ENCODE results near the gene CTSC.

DNA sequence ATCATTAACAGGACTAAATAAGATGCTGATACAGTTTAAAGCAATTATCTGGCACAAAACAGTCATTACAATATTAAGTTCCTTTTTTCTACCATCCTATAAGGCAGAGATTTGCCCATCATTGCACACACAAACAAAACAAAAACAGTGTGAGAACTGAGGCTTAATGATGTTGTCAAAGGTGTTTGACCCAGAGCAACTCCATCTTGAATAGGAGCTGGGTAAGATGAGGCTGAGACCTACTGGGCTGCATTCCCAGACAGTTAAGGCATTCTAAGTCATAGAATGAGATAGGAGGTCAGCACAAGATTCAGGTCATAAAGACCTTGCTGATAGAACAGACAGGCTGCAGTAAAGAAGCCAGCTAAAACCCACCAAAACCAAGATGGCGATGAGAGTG is 33.2 kb downstream of the CTSC start:
- TF ChIP-seq EP300 (IDR thresholded peaks at IDR 0.05) (no peak), POLR2A (IDR thresholded peaks at IDR 0.05) (no peak)
- TF ChIP-seq, protein P1, sequence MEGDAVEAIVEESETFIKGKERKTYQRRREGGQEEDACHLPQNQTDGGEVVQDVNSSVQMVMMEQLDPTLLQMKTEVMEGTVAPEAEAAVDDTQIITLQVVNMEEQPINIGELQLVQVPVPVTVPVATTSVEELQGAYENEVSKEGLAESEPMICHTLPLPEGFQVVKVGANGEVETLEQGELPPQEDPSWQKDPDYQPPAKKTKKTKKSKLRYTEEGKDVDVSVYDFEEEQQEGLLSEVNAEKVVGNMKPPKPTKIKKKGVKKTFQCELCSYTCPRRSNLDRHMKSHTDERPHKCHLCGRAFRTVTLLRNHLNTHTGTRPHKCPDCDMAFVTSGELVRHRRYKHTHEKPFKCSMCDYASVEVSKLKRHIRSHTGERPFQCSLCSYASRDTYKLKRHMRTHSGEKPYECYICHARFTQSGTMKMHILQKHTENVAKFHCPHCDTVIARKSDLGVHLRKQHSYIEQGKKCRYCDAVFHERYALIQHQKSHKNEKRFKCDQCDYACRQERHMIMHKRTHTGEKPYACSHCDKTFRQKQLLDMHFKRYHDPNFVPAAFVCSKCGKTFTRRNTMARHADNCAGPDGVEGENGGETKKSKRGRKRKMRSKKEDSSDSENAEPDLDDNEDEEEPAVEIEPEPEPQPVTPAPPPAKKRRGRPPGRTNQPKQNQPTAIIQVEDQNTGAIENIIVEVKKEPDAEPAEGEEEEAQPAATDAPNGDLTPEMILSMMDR (IDR thresholded peaks at IDR 0.05): no peak
